Activated CD8-positive, alpha-beta T cell treated with anti-CD3 and anti-CD28 coated beads for 36 hours (primary cell): ENCODE results near the gene VPS13D. TPM values are rescaled to one million over a fixed set of nuclear protein-coding genes. Genes with fewer than 3 reads are reported as not detected.
"Not testable (repeated sequence)": the region's sequence is repeated elsewhere in the genome, so short reads cannot be mapped to it uniquely, and the experiment has no call there.

Experiments
- ATAC-seq: fragments of 200-7000 bp; cut with Tn5 transposase; one replicate; pipeline ENCODE4 v1.10.0; 2021; ENCODE audit warnings: mild to moderate bottlenecking, moderate library complexity
- CTCF ChIA-PET: fragments of 350-600 bp; sonication (Branson Sonifier 250); formaldehyde crosslinking; loops from one replicate; lab custom pipeline; 2021; ENCODE audit warnings: antibody characterized with exemption; lab: Charles Lee
- POLR2A ChIA-PET: fragments of 350-600 bp; sonication (Branson Sonifier 250); formaldehyde crosslinking; loops from one replicate; lab custom pipeline; 2021; ENCODE audit warnings: antibody characterized with exemption; lab: Charles Lee
- DNase-seq: peaks from one replicate; pipeline ENCODE4 v3.0.0-alpha.2; 2020
- H3K27ac Mint-ChIP-seq: one replicate; pipeline ENCODE4 v1.8.0; 2021; ENCODE audit warnings: mild to moderate bottlenecking, mixed read lengths
- H3K27me3 Mint-ChIP-seq: one replicate; pipeline ENCODE4 v1.8.0; 2021; ENCODE audit warnings: mixed read lengths
- H3K36me3 Mint-ChIP-seq: one replicate; pipeline ENCODE4 v1.8.0; 2021; ENCODE audit warnings: low read depth, mixed read lengths
- H3K4me1 Mint-ChIP-seq: one replicate; pipeline ENCODE4 v1.8.0; 2021; ENCODE audit warnings: low read depth, mixed read lengths
- H3K4me3 Mint-ChIP-seq: one replicate; pipeline ENCODE4 v1.8.0; 2021; ENCODE audit warnings: mild to moderate bottlenecking, moderate library complexity, mixed read lengths
- H3K9me3 Mint-ChIP-seq: one replicate; pipeline ENCODE4 v1.8.0; 2021; ENCODE audit warnings: mixed read lengths
- intact Hi-C: fragments of 100-400 bp; cut with micrococcal nuclease; formaldehyde crosslinking; loops from one replicate; pipeline ENCODE4 v1.10.0; 2022
- total RNA-seq, 2 experiments: library from RNA; stranded (reverse); gene quantifications; one replicate each; pipeline ENCODE4 v1.2.3, GENCODE V29; 2021
- TF ChIP-seq, protein P1 (sequence below): fragments of 200-600 bp; IDR thresholded peaks from one replicate; pipeline ENCODE4 v1.8.0; 2022; ENCODE audit warnings: antibody characterized with exemption, mild to moderate bottlenecking

Gene VPS13D
- total RNA-seq, 2 experiments from 2014 or later: 28.1 to 30.7 TPM

DNA sequence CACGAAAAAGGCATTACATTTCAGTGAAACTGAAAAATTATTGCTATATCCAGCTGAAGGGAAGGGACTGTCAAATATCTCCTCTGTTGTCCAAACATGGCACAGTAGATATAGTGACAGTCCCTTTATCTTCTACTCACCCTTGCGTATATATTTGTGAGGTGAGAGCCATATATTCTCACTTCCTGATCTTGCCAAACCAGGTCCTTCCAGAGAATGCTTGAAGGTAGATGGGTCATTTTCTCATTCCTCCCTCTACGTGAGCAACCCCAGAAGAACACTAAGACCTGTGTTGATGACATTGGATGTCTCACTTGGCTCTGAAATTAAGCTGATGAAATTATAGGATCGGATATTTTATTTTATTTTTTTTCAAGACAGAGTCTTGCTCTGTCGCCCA lies 237.0 kb downstream of the VPS13D start:
- ChIA-PET POLR2A (interaction anchor here (0.6 to 2.0 kb wide), 5 partner anchors 8 to 212 kb away, joined by 3 to 9 read pairs (median 3); no protein-coding TSS in a partner anchor), CTCF (interaction anchor here (0.8 to 1.9 kb wide), 3 partner anchors 9 to 43 kb away, joined by 3 to 4 read pairs (median 4); no protein-coding TSS in a partner anchor)
- intact Hi-C loops: no loop called here
- Mint-ChIP-seq H3K4me1 (peaks cover 50% of the 10 kb centered on the region), H3K27ac (peak overlapping the region; percentile 96), H3K4me3 (no peak overlapping the region), H3K36me3 (peaks cover 55% of the 10 kb centered on the region), H3K27me3 (no peaks in the 10 kb centered on the region), H3K9me3 (no peaks in the 10 kb centered on the region)
- TF ChIP-seq, protein P1, sequence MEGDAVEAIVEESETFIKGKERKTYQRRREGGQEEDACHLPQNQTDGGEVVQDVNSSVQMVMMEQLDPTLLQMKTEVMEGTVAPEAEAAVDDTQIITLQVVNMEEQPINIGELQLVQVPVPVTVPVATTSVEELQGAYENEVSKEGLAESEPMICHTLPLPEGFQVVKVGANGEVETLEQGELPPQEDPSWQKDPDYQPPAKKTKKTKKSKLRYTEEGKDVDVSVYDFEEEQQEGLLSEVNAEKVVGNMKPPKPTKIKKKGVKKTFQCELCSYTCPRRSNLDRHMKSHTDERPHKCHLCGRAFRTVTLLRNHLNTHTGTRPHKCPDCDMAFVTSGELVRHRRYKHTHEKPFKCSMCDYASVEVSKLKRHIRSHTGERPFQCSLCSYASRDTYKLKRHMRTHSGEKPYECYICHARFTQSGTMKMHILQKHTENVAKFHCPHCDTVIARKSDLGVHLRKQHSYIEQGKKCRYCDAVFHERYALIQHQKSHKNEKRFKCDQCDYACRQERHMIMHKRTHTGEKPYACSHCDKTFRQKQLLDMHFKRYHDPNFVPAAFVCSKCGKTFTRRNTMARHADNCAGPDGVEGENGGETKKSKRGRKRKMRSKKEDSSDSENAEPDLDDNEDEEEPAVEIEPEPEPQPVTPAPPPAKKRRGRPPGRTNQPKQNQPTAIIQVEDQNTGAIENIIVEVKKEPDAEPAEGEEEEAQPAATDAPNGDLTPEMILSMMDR: no peak
- ATAC-seq (no peak), DNase-seq (no peak)

DNA sequence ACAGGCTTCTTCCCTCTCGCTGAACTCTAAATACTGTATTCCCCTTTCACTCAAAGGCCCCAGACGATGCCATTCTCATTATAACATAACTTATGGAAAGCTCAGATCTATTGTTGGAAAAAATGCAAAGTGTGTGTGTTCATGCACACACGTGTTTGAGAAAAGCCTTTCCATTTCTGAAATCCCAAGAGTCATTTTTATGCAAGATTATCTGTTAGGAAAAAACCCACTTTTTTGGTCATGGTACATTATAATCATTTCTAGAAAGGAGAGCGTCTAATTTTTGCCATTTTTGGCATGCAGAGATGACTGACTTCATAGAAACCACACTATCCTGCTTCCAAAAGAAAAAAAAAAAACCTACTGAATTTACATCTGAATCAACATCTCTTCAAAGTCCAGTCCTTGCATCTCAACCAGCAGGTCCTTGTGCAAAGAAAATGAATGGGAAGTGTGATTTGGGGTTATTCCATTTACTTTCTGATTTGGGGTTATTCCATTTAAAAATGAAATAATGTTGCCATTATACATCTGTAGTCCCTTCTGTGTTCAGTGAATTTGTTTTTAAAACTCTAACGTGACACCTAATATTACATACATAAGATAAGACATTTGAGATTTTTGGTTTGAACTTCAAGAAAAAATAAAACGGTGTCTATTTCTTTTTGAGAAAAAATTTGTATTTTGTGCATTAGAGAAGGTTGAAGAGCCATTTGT lies 237.9 kb downstream of the VPS13D start:
- H3K27me3 Mint-ChIP-seq: no peaks in the 10 kb centered on the region
- no peaks in the 10 kb centered on the region for H3K9me3 Mint-ChIP-seq
- H3K36me3 Mint-ChIP-seq: peaks cover 57% of the 10 kb centered on the region
- intact Hi-C loops: no loop called here
- POLR2A ChIA-PET: interaction anchor here (0.6 to 2.0 kb wide), 4 partner anchors 14 to 211 kb away, joined by 3 to 9 read pairs (median 4); no protein-coding TSS in a partner anchor
- no peak overlapping the region for H3K4me3 Mint-ChIP-seq
- CTCF ChIA-PET: interaction anchor here (0.8 to 1.9 kb wide), 3 partner anchors 10 to 42 kb away, joined by 3 to 4 read pairs (median 4); no protein-coding TSS in a partner anchor
- TF ChIP-seq, protein P1: no peak
- peak overlapping the region; percentile 96 for H3K27ac Mint-ChIP-seq
- H3K4me1 Mint-ChIP-seq: peaks cover 56% of the 10 kb centered on the region
- DNase-seq (no peak), ATAC-seq (peak; percentile 48)

DNA sequence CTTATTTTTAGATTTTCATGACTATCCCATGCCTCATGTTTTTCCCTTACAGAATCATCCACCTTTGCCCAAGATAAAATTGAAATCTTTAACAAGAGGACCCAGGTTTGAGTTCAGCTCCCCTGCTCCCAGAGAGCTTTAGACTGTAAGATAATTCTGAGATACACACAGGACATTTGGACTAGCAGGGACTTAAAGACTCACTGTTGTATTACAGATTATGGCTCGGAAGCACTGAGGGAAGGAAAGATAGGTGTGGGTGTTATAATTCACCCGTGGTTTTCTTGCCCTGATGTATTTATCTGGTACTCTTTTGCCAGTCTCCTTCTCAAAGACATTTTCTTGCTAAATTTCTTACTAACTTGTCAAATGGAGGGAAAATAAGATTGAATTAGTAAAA lies 238.5 kb downstream of the VPS13D start:
- ATAC-seq (no peak), DNase-seq (no peak)
- intact Hi-C loops: no loop called here
- peaks cover 58% of the 10 kb centered on the region for H3K4me1 Mint-ChIP-seq
- peak overlapping the region; percentile 96 for H3K27ac Mint-ChIP-seq
- H3K36me3 Mint-ChIP-seq: peaks cover 55% of the 10 kb centered on the region
- no peaks in the 10 kb centered on the region for H3K27me3 Mint-ChIP-seq
- no peak overlapping the region for H3K4me3 Mint-ChIP-seq
- H3K9me3 Mint-ChIP-seq: no peaks in the 10 kb centered on the region
- TF ChIP-seq, protein P1: no peak
- POLR2A ChIA-PET: interaction anchor here (1.0 to 1.4 kb wide), 3 partner anchors 15 to 31 kb away, joined by 3 to 5 read pairs (median 3); no protein-coding TSS in a partner anchor
- CTCF ChIA-PET: no interaction called here

DNA sequence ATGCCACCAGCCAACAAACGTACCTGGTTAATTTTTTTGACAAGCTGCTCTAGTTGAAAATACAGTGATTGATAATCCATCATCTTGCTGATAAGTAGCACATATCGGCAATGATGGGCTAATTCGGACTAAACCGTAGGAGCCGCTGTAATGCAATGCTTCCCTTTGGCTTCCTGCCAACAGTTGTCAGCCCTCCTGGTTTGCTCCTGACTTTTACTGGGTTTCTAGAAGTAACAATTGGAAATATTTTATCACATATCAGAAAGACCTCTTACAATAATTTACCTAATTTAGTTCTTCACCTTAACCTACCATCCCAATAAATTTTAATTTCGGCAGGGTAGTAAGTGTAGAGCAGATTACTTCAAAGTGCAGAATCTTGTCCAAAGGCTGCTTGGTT lies 239.7 kb downstream of the VPS13D start:
- TF ChIP-seq, protein P1: no peak
- Mint-ChIP-seq H3K4me1 (peaks cover 70% of the 10 kb centered on the region), H3K4me3 (no peak overlapping the region), H3K27ac (peak overlapping the region; percentile 83), H3K36me3 (peaks cover 61% of the 10 kb centered on the region), H3K27me3 (no peaks in the 10 kb centered on the region), H3K9me3 (peaks cover 5% of the 10 kb centered on the region)
- ATAC-seq (no peak), DNase-seq (no peak)
- intact Hi-C loops: no loop called here
- ChIA-PET CTCF (interaction anchor here (0.8 kb wide), 1 partner anchor 17 kb away, joined by 3 read pairs; no protein-coding TSS in a partner anchor), POLR2A (interaction anchor here (1.0 to 1.7 kb wide), 3 partner anchors 9 to 32 kb away, joined by 3 to 4 read pairs (median 3); no protein-coding TSS in a partner anchor)

DNA sequence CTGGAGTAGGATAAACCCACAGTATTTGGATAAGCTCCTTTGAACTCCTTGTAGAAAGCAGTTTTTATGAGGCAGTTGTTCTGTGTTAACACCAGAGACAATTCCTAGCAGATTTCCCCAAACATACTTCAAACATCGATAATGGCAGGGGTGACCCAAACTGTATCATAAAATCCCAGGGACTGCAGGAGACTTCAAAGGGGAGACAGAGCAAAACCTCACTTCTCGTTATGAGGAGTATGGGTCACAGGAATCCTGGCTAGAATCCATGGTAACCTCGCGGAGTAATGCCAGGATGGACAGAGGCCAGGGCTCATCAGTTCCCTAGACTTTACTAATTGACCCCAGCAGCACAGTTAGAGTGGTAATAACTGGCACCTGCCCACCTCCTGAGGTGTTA lies 240.2 kb downstream of the VPS13D start:
- no peaks in the 10 kb centered on the region for H3K27me3 Mint-ChIP-seq

DNA sequence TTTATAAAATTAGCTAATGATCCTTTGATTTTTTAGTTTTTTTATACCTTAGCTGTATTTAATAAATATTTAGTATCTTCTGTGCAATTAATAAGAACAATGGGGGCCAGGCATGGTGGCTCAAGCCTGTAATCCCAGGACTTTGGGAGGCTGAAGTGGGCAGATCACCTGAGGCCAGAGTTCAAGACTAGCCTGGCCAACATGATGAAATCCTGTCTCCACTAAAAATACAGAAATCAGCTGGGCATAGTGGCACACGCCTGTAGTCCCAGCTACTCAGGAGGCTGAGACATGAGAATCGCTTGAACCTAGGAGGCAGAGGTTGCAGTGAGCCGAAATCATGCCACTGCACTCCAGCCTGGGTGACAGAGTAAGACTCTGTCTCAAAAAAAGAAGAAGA lies 241.1 kb downstream of the VPS13D start:
- CTCF ChIA-PET: interaction anchor here (1.2 to 2.8 kb wide), 2 partner anchors 37 to 148 kb away, joined by 3 to 6 read pairs; partner anchors contain the start of gene DHRS3
- POLR2A ChIA-PET: interaction anchor here (1.2 kb wide), 1 partner anchor 13 kb away, joined by 4 read pairs; no protein-coding TSS in a partner anchor
- Mint-ChIP-seq H3K4me1 (peaks cover 84% of the 10 kb centered on the region), H3K36me3 (peaks cover 61% of the 10 kb centered on the region), H3K27ac (peak overlapping the region; percentile 95)
- H3K4me3 Mint-ChIP-seq, H3K27me3 Mint-ChIP-seq, intact Hi-C loops, DNase-seq, ATAC-seq, H3K9me3 Mint-ChIP-seq: not testable (repeated sequence)

More for the DNA sequence above, 240.2 kb downstream of the VPS13D start:
- Mint-ChIP-seq H3K4me3 (no peak overlapping the region), H3K36me3 (peaks cover 61% of the 10 kb centered on the region), H3K27ac (peak overlapping the region; percentile 83), H3K9me3 (peaks cover 5% of the 10 kb centered on the region), H3K4me1 (peaks cover 75% of the 10 kb centered on the region)
- CTCF ChIA-PET: interaction anchor here (0.8 to 2.8 kb wide), 2 partner anchors 17 to 149 kb away, joined by 3 to 6 read pairs; partner anchors contain the start of gene DHRS3
- POLR2A ChIA-PET: interaction anchor here (1.7 kb wide), 1 partner anchor 9 kb away, joined by 4 read pairs; no protein-coding TSS in a partner anchor
- intact Hi-C loops: no loop called here
- TF ChIP-seq, protein P1: no peak
- DNase-seq (no peak), ATAC-seq (no peak)
